Uterus (tissue), 2 donors: ENCODE data around the gene ABHD15.
A peak's percentile ranks its signal among the peaks of the same experiment; 100 is the strongest.

Source experiments
- POLR2A ChIP-seq, 2 donors: fragments of 450-650 bp; IDR thresholded peaks; one replicate each; pipeline ENCODE4 v1.6.1; 2016; ENCODE audit warnings: antibody characterized with exemption in 2 of 2, mild to moderate bottlenecking in 1 of 2, moderate library complexity in 1 of 2
- TF ChIP-seq, protein P1 (sequence below), 4 experiments: fragments of 200-600 bp in 2 of 4; fragments of 450-650 bp in 2 of 4; sonication (generic) in 2 of 4; IDR thresholded peaks; one replicate each; pipeline ENCODE4 v1.5.1; 2016 to 2019; ENCODE audit warnings: antibody characterized with exemption in 4 of 4, mild to moderate bottlenecking in 2 of 4, moderate library complexity in 1 of 4

GRCh38 chr17:29566473-29567303 lies at the start of gene ABHD15:
- TF ChIP-seq, protein P1, sequence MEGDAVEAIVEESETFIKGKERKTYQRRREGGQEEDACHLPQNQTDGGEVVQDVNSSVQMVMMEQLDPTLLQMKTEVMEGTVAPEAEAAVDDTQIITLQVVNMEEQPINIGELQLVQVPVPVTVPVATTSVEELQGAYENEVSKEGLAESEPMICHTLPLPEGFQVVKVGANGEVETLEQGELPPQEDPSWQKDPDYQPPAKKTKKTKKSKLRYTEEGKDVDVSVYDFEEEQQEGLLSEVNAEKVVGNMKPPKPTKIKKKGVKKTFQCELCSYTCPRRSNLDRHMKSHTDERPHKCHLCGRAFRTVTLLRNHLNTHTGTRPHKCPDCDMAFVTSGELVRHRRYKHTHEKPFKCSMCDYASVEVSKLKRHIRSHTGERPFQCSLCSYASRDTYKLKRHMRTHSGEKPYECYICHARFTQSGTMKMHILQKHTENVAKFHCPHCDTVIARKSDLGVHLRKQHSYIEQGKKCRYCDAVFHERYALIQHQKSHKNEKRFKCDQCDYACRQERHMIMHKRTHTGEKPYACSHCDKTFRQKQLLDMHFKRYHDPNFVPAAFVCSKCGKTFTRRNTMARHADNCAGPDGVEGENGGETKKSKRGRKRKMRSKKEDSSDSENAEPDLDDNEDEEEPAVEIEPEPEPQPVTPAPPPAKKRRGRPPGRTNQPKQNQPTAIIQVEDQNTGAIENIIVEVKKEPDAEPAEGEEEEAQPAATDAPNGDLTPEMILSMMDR (IDR thresholded peaks at IDR 0.05), result peak in 1 of 4 experiments; percentile 2
- peak in 1 of 2 donors; percentile 27 for TF ChIP-seq POLR2A (IDR thresholded peaks at IDR 0.05)
